ENCODE measurements around the gene LRRC73. TPM values are rescaled to one million over a fixed set of nuclear protein-coding genes. Genes with fewer than 3 reads are reported as not detected.
"Not testable (repeated sequence)": the region's sequence is repeated elsewhere in the genome, so short reads cannot be mapped to it uniquely, and the experiment has no call there.

LRRC73 gene
- polyA plus RNA-seq, 1 donor, result 0.49 TPM

- no CpG with 5 or more reads among the region's 2 CpGs for WGBS (ENCODE audit: insufficient coverage, low lambda C conversion rate)
- Histone ChIP-seq H3K4me3 (ENCODE audit: low read length) (no peak overlapping the region), H3K27ac (ENCODE audit: low read length) (no peak overlapping the region), H3K4me1 (ENCODE audit: control insufficient read depth, insufficient read depth, low read length) (no peaks in the 10 kb centered on the region), H3K36me3 (ENCODE audit: control insufficient read depth, insufficient read depth, low read length) (no peaks in the 10 kb centered on the region), H3K27me3 (ENCODE audit: control insufficient read depth, insufficient read depth, low read length) (peaks cover 15% of the 10 kb centered on the region), H3K9me3 (ENCODE audit: control insufficient read depth, low read depth, low read length) (no peaks in the 10 kb centered on the region)
- no peak for DNase-seq
Observed at GRCh38 chr6:43465948-43466347, 44.2 kb downstream of the LRRC73 start.

- peaks cover 15% of the 10 kb centered on the region for H3K27me3 ChIP-seq (ENCODE audit: control insufficient read depth, insufficient read depth, low read length)
- H3K9me3 ChIP-seq (ENCODE audit: control insufficient read depth, low read depth, low read length), result no peaks in the 10 kb centered on the region
- no peak overlapping the region for H3K4me3 ChIP-seq (ENCODE audit: low read length)
- H3K27ac ChIP-seq (ENCODE audit: low read length), result no peak overlapping the region
- no peaks in the 10 kb centered on the region for H3K36me3 ChIP-seq (ENCODE audit: control insufficient read depth, insufficient read depth, low read length)
- no peaks in the 10 kb centered on the region for H3K4me1 ChIP-seq (ENCODE audit: control insufficient read depth, insufficient read depth, low read length)
- no CpG with 5 or more reads among the region's 8 CpGs for WGBS (ENCODE audit: insufficient coverage, low lambda C conversion rate)
- DNase-seq, result no peak
Observed at GRCh38 chr6:43464337-43464736, 45.8 kb downstream of the LRRC73 start.

- H3K36me3 ChIP-seq (ENCODE audit: control insufficient read depth, insufficient read depth, low read length), result no peaks in the 10 kb centered on the region
- H3K4me3 ChIP-seq (ENCODE audit: low read length), result no peak overlapping the region
- DNase-seq, result no peak
- H3K9me3 ChIP-seq (ENCODE audit: control insufficient read depth, low read depth, low read length), result no peaks in the 10 kb centered on the region
- WGBS (ENCODE audit: insufficient coverage, low lambda C conversion rate), result 14% methylated on average over 1 of the region's 5 CpGs
- no peak overlapping the region for H3K27ac ChIP-seq (ENCODE audit: low read length)
- H3K4me1 ChIP-seq (ENCODE audit: control insufficient read depth, insufficient read depth, low read length), result no peaks in the 10 kb centered on the region
- peaks cover 18% of the 10 kb centered on the region for H3K27me3 ChIP-seq (ENCODE audit: control insufficient read depth, insufficient read depth, low read length)
Observed at GRCh38 chr6:43461936-43462335, 48.2 kb downstream of the LRRC73 start.

GRCh38 chr6:43460032-43460431, 50.1 kb downstream of the LRRC73 start:
- H3K4me1 ChIP-seq (ENCODE audit: control insufficient read depth, insufficient read depth, low read length), result peaks cover 5% of the 10 kb centered on the region
- DNase-seq, result no peak
- no peak overlapping the region for H3K4me3 ChIP-seq (ENCODE audit: low read length)
- H3K9me3 ChIP-seq (ENCODE audit: control insufficient read depth, low read depth, low read length), result no peaks in the 10 kb centered on the region
- peaks cover 32% of the 10 kb centered on the region for H3K27me3 ChIP-seq (ENCODE audit: control insufficient read depth, insufficient read depth, low read length)
- H3K36me3 ChIP-seq (ENCODE audit: control insufficient read depth, insufficient read depth, low read length), result no peaks in the 10 kb centered on the region
- no CpG with 5 or more reads among the region's 4 CpGs for WGBS (ENCODE audit: insufficient coverage, low lambda C conversion rate)
- H3K27ac ChIP-seq (ENCODE audit: low read length), result no peak overlapping the region

- H3K27me3 ChIP-seq (ENCODE audit: control insufficient read depth, insufficient read depth, low read length), result peaks cover 32% of the 10 kb centered on the region
- no CpG with 5 or more reads among the region's 1 CpG for WGBS (ENCODE audit: insufficient coverage, low lambda C conversion rate)
- H3K9me3 ChIP-seq (ENCODE audit: control insufficient read depth, low read depth, low read length), result peaks cover 2% of the 10 kb centered on the region
- no peak overlapping the region for H3K27ac ChIP-seq (ENCODE audit: low read length)
- H3K36me3 ChIP-seq (ENCODE audit: control insufficient read depth, insufficient read depth, low read length), result no peaks in the 10 kb centered on the region
- peaks cover 5% of the 10 kb centered on the region for H3K4me1 ChIP-seq (ENCODE audit: control insufficient read depth, insufficient read depth, low read length)
- no peak overlapping the region for H3K4me3 ChIP-seq (ENCODE audit: low read length)
- DNase-seq, result no peak
Observed at GRCh38 chr6:43459535-43459934, 50.6 kb downstream of the LRRC73 start.

- DNase-seq; H3K27ac ChIP-seq (ENCODE audit: low read length); H3K4me3 ChIP-seq (ENCODE audit: low read length); H3K4me1 ChIP-seq (ENCODE audit: control insufficient read depth, insufficient read depth, low read length); H3K36me3 ChIP-seq (ENCODE audit: control insufficient read depth, insufficient read depth, low read length); H3K9me3 ChIP-seq (ENCODE audit: control insufficient read depth, low read depth, low read length): not testable (repeated sequence)
- peaks cover 28% of the 10 kb centered on the region for H3K27me3 ChIP-seq (ENCODE audit: control insufficient read depth, insufficient read depth, low read length)
- no CpG with 5 or more reads among the region's 15 CpGs for WGBS (ENCODE audit: insufficient coverage, low lambda C conversion rate)
Observed at GRCh38 chr6:43458154-43458553, 52.0 kb downstream of the LRRC73 start.

- Histone ChIP-seq H3K9me3 (ENCODE audit: control insufficient read depth, low read depth, low read length) (peaks cover 2% of the 10 kb centered on the region), H3K36me3 (ENCODE audit: control insufficient read depth, insufficient read depth, low read length) (peaks cover 7% of the 10 kb centered on the region), H3K4me3 (ENCODE audit: low read length) (no peak overlapping the region), H3K4me1 (ENCODE audit: control insufficient read depth, insufficient read depth, low read length) (peaks cover 5% of the 10 kb centered on the region), H3K27me3 (ENCODE audit: control insufficient read depth, insufficient read depth, low read length) (peaks cover 24% of the 10 kb centered on the region), H3K27ac (ENCODE audit: low read length) (no peak overlapping the region)
- WGBS (ENCODE audit: insufficient coverage, low lambda C conversion rate), result 39% methylated on average over 3 of the region's 9 CpGs
- DNase-seq, result no peak
Observed at GRCh38 chr6:43457643-43458042, 52.5 kb downstream of the LRRC73 start.

Other genes with a start within 250 kb of the LRRC73 start
- 1.2 TPM for gene SLC22A7, start 212.1 kb downstream of the LRRC73 start, polyA plus RNA-seq
- gene CRIP3, start 201.5 kb downstream of the LRRC73 start, polyA plus RNA-seq, result 8.4 TPM
- 21.2 TPM for gene ZNF318, start 140.7 kb downstream of the LRRC73 start, polyA plus RNA-seq
- 32.7 TPM for gene ABCC10, start 82.8 kb downstream of the LRRC73 start, polyA plus RNA-seq
- 2.3 TPM for gene DLK2, start 54.8 kb downstream of the LRRC73 start, polyA plus RNA-seq
- 43.1 TPM for gene TJAP1, start 32.8 kb downstream of the LRRC73 start, polyA plus RNA-seq
- 108 TPM for gene YIPF3, start 6.6 kb upstream of the LRRC73 start, polyA plus RNA-seq
- gene POLR1C, start 6.7 kb upstream of the LRRC73 start, polyA plus RNA-seq, result 38.7 TPM
- gene XPO5, start 65.7 kb upstream of the LRRC73 start, polyA plus RNA-seq, result 31.6 TPM
- 9.2 TPM for gene POLH, start 65.8 kb upstream of the LRRC73 start, polyA plus RNA-seq
- gene GTPBP2, start 118.9 kb upstream of the LRRC73 start, polyA plus RNA-seq, result 51.2 TPM
- 29.5 TPM for gene MAD2L1BP, start 125.5 kb upstream of the LRRC73 start, polyA plus RNA-seq
- gene RSPH9, start 134.7 kb upstream of the LRRC73 start, polyA plus RNA-seq, result 1.1 TPM
- 46.5 TPM for gene MRPS18A, start 177.4 kb upstream of the LRRC73 start, polyA plus RNA-seq